Nephron progenitor cell (in vitro differentiated cells): ENCODE measurements around the gene MYOZ3.

ENCODE experiments used
- DNase-seq: peaks from one replicate; pipeline ENCODE4 v3.0.0; 2021
- H3K27ac Mint-ChIP-seq: 2 replicates; pipeline ENCODE4 v1.8.0; 2021; ENCODE audit warnings: mild to moderate bottlenecking, moderate library complexity, mixed read lengths
- H3K27me3 Mint-ChIP-seq: 2 replicates; pipeline ENCODE4 v1.8.0; 2021; ENCODE audit warnings: mild to moderate bottlenecking, low read depth, mixed read lengths; ENCODE audit not compliant: poor library complexity
- H3K36me3 Mint-ChIP-seq: 2 replicates; pipeline ENCODE4 v1.8.0; 2021; ENCODE audit warnings: low read depth, mixed read lengths
- H3K4me1 Mint-ChIP-seq: 2 replicates; pipeline ENCODE4 v1.8.0; 2021; ENCODE audit warnings: mixed read lengths
- H3K4me3 Mint-ChIP-seq: 2 replicates; pipeline ENCODE4 v1.8.0; 2021; ENCODE audit warnings: mild to moderate bottlenecking, moderate library complexity, mixed read lengths
- H3K9me3 Mint-ChIP-seq: 2 replicates; pipeline ENCODE4 v1.8.0; 2021; ENCODE audit warnings: mild to moderate bottlenecking, moderate library complexity, mixed read lengths
- CTCF ChIP-seq: fragments of 200-600 bp; sonication (generic); IDR thresholded peaks from 2 replicates; pipeline ENCODE4 v1.5.0; 2021; ENCODE audit warnings: antibody characterized with exemption

Gene MYOZ3

DNA sequence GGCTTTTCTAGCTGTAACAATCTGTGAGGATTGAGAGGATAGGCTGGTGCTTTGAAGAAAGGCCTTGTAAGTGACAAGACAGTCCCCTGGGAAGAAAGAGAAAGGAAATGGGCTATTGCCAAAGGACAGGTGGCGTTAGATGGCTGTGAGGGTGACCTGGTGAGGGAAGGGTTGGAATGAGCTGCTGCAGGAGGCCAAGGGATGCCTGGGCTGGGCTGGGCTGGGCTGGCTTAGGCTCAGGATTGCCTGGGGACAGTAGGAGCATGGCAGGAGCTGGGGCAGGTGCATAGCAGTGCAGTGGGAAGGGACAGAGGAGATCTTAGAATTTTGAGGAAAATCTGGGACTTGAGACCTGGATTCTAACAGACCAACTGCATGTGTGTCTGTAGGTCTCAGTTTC is 9.7 kb upstream of the MYOZ3 start:
- Mint-ChIP-seq H3K4me3 (peak overlapping the region; percentile 5), H3K9me3 (no peaks in the 10 kb centered on the region), H3K36me3 (no peaks in the 10 kb centered on the region), H3K27ac (peak overlapping the region; percentile 5), H3K4me1 (peaks cover 62% of the 10 kb centered on the region), H3K27me3 (peaks cover 4% of the 10 kb centered on the region)
- TF ChIP-seq CTCF, result no peak
- no peak for DNase-seq

DNA sequence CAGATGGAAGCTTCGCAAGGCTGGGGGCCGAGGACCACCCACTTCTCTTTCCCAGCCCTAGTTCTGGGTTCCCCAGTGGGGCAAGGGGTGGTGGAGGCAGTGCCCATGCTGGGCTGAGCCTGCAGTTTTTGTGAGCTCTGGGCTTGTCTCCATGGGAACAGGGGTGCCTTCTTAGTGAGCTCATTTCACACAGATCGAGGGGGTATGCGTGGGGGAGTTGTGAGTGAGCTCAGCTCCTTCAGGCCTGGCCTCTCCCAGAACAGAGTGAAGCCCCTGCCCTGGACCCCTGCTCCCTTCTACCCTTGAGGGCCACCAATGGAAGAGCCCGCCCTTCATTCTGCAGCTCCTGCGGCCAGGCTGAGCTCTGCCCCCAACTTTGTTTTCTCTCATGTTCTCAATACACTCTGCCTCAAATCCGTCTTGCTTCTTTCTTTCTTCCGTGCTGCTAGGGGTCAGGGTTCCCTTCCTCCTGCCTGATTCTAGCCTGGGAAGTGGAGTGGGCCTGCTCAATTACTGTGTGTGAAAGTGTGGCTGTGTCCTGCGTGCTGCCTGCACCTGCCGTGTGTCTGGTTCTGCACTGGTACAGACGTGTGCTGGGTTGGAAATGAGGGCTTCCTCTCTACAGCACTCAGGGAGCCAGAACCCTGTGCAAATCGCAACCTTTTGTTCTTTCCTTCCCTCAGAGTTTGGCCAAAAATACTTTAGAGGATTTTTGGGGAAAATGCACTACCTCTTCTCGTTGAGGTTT is 9.0 kb upstream of the MYOZ3 start:
- Mint-ChIP-seq H3K4me3 (no peak overlapping the region), H3K4me1 (peaks cover 62% of the 10 kb centered on the region), H3K27ac (peak overlapping the region; percentile 15)

DNA sequence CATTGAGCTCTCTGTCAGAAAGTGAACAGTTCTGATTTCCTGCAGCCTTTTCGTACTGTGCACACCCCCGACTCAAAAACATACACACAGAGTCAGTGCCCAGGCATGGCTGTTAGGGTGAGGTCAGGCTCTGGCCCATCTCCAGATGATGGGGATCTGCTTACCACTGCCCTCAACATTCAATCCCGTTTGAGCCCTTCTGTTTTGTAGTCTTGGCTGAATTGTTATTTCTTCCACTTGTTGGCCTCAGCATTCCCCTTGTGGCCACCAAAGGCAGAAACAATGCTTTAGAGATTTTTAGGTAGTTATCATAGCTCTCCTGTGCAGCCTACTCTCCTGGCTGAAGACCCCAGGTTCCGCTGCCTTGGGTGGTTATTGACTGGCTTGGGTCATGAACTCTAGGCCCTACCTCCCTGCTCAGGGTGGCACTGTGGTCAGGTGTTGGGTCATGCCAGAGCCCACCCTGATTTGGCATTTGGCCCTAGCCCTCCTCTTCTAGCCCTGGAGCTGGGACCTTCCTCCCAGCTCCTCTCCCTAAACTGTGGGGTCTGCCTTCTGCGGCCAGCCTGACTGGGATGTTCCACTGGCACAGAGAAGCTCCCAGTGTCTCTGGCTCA is 7.8 kb upstream of the MYOZ3 start:
- Mint-ChIP-seq H3K27ac (no peak overlapping the region), H3K4me1 (peaks cover 65% of the 10 kb centered on the region), H3K36me3 (no peaks in the 10 kb centered on the region), H3K9me3 (no peaks in the 10 kb centered on the region), H3K4me3 (no peak overlapping the region), H3K27me3 (peaks cover 6% of the 10 kb centered on the region)
- TF ChIP-seq CTCF, result no peak
- no peak for DNase-seq

More for the DNA sequence above, 9.0 kb upstream of the MYOZ3 start:
- no peak for DNase-seq
- no peak for TF ChIP-seq CTCF
- Mint-ChIP-seq H3K36me3 (no peaks in the 10 kb centered on the region), H3K9me3 (no peaks in the 10 kb centered on the region), H3K27me3 (peaks cover 4% of the 10 kb centered on the region)

DNA sequence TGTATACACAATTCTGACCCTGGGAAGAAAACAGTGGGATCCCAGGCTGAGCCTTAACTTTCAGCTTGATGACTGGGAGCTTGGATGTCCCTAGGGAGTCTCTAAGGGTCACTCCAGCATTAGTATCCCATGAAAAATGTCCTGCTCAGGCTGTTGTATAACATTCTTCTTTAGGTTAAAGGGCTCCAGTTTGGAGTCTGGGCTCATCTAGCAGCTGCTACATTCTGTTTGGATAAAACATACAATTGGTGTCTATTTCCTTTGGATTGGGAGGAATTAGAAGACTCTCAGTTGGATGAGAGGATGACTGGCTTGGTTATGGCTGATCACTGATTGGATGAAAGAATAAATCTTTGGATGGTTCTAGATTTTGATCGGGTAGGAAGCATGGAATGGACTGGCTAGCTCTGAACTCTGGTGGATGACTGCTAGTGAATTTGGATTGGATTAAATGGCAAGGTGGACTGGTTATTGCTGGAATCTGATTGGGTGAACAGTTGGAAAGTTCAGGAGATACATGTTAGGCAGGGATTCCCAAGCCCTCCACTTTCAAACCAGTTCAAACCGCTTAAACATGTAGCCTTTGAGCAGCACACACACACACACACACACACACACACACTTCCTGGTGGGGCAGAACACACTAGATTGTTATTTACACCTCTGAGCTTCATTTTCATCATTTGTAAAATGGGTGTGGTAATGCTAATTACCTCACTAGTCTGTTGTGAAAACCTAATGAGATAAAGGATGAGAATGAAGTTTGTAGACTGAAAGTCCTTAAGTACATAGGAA is 7.1 kb upstream of the MYOZ3 start:
- H3K27me3 Mint-ChIP-seq, result peaks cover 6% of the 10 kb centered on the region
- H3K27ac Mint-ChIP-seq, result no peak overlapping the region
- no peak for TF ChIP-seq CTCF
- no peak overlapping the region for H3K4me3 Mint-ChIP-seq
- no peaks in the 10 kb centered on the region for H3K9me3 Mint-ChIP-seq
- DNase-seq, result no peak
- no peaks in the 10 kb centered on the region for H3K36me3 Mint-ChIP-seq
- H3K4me1 Mint-ChIP-seq, result peaks cover 65% of the 10 kb centered on the region

- Mint-ChIP-seq H3K4me1 (peaks cover 71% of the 10 kb centered on the region), H3K27ac (no peak overlapping the region), H3K36me3 (no peaks in the 10 kb centered on the region), H3K9me3 (no peaks in the 10 kb centered on the region), H3K4me3 (peak overlapping the region; percentile 14), H3K27me3 (peaks cover 6% of the 10 kb centered on the region)
- TF ChIP-seq CTCF, result no peak
- DNase-seq, result no peak
Observed at GRCh38 chr5:150655221-150655620, 5.8 kb upstream of the MYOZ3 start.
